Skeletal muscle satellite cell (primary cell): ENCODE data around the gene MYOM3.

Experiments used
- H3K27me3 ChIP-seq: 2 replicates; pipeline ENCODE4 v1.7.0; 2013; ENCODE audit warnings: low read length; ENCODE audit not compliant: control insufficient read depth, insufficient read depth
- H3K36me3 ChIP-seq: 2 replicates; pipeline ENCODE4 v1.7.0; 2013; ENCODE audit warnings: mild to moderate bottlenecking, control low read depth, low read length; ENCODE audit not compliant: insufficient read depth
- H3K4me1 ChIP-seq: 2 replicates; pipeline ENCODE4 v1.7.0; 2013; ENCODE audit warnings: low read length; ENCODE audit not compliant: control insufficient read depth, insufficient read depth
- H3K4me2 ChIP-seq: 2 replicates; pipeline ENCODE4 v1.7.0; 2013; ENCODE audit warnings: mild to moderate bottlenecking, low read length
- H3K4me3 ChIP-seq: 2 replicates; pipeline ENCODE4 v1.7.0; 2013; ENCODE audit warnings: low read length
- H3K9ac ChIP-seq: 2 replicates; pipeline ENCODE4 v1.7.0; 2013; ENCODE audit warnings: mild to moderate bottlenecking, low read depth, low read length, moderate library complexity
- H3K9me3 ChIP-seq: replicated peaks from 2 replicates; pipeline ENCODE4 v1.7.0; 2013; ENCODE audit warnings: mild to moderate bottlenecking, control low read depth, low read length

MYOM3 gene

DNA sequence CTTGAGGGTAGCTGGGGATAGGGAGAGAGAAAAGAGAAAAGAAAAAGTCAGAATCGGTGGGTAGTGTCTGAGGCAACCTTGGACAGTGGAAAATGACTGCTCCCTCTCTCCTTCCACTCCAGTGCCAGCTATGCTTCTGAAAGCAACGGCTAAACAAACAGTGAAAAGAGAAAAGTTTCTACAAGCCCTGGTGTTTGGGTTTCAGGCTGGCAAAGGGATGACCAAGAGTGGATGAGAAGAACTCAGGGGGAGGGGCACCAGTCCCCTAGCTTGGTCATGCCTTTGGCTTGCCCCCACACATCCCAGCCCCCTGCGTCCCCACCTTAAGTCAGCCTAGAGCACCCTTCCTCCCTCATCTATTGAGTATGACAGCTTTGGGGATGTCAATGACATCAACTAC is 22.4 kb upstream of the MYOM3 start:
- Histone ChIP-seq H3K9ac (no peak overlapping the region), H3K36me3 (no peaks in the 10 kb centered on the region), H3K4me3 (no peak overlapping the region), H3K9me3 (peaks cover 3% of the 10 kb centered on the region), H3K4me2 (no peak overlapping the region), H3K4me1 (no peaks in the 10 kb centered on the region), H3K27me3 (peaks cover 31% of the 10 kb centered on the region)

DNA sequence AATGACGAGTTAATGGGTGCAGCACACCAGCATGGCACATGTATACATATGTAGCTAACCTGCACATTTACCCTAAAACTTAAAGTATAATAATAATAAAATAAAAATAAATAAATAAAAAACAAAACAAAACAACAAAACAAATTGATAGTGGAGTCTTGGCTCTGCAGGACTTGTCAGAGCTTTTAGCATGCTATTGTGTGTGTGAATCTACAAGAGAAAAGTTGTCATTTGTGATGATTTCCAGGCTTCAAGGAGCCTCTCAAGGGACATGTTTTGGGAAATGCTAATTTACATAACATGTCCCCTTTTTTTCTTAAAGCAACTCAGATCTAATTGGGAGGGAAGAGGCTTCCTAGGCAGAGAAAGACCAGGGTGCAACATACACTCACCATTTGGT is 21.9 kb upstream of the MYOM3 start:
- Histone ChIP-seq H3K36me3 (no peaks in the 10 kb centered on the region), H3K4me1 (no peaks in the 10 kb centered on the region)

GRCh38 chr1:24130385-24130784 is 18.4 kb upstream of the MYOM3 start:
- no peak overlapping the region for H3K9ac ChIP-seq
- no peaks in the 10 kb centered on the region for H3K36me3 ChIP-seq
- H3K4me2 ChIP-seq = no peak overlapping the region
- H3K4me3 ChIP-seq = no peak overlapping the region
- peaks cover 23% of the 10 kb centered on the region for H3K27me3 ChIP-seq
- peaks cover 4% of the 10 kb centered on the region for H3K4me1 ChIP-seq
- H3K9me3 ChIP-seq = peaks cover 3% of the 10 kb centered on the region

More for the DNA sequence above, 21.9 kb upstream of the MYOM3 start:
- Histone ChIP-seq H3K27me3 (peaks cover 31% of the 10 kb centered on the region), H3K4me2 (no peak overlapping the region), H3K4me3 (no peak overlapping the region), H3K9ac (no peak overlapping the region), H3K9me3 (peaks cover 3% of the 10 kb centered on the region)

DNA sequence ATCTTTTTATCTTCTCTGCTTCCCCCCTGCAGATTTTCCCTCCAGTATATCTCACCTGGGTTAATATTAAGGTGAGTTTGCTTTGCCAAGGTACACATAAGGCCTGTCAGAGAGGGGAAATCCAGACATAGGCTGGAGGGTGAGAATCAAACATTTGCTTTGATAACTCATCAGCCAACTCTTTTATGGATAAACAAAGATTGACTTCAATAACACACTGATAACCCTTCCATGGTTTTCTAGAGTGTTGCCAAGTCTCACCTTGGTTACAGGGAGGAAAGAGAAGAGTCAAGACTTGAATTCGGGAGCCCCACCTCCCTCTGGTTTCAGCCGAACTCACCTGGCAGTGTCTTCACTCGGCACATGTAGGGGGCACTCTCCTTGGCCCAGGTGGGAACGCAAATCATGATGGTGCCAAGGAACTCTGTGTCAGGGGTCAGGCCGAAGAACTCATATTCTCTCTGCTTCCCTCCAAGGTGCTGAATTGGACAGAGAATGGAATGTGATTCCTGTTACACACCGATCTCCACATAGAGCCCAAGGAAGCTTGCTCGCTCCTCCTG is 15.9 kb upstream of the MYOM3 start:
- H3K4me1 ChIP-seq = peaks cover 4% of the 10 kb centered on the region
- H3K9me3 ChIP-seq = peaks cover 3% of the 10 kb centered on the region
- H3K27me3 ChIP-seq = peaks cover 9% of the 10 kb centered on the region
- no peak overlapping the region for H3K4me2 ChIP-seq
- H3K36me3 ChIP-seq = no peaks in the 10 kb centered on the region
- no peak overlapping the region for H3K9ac ChIP-seq
- no peak overlapping the region for H3K4me3 ChIP-seq

DNA sequence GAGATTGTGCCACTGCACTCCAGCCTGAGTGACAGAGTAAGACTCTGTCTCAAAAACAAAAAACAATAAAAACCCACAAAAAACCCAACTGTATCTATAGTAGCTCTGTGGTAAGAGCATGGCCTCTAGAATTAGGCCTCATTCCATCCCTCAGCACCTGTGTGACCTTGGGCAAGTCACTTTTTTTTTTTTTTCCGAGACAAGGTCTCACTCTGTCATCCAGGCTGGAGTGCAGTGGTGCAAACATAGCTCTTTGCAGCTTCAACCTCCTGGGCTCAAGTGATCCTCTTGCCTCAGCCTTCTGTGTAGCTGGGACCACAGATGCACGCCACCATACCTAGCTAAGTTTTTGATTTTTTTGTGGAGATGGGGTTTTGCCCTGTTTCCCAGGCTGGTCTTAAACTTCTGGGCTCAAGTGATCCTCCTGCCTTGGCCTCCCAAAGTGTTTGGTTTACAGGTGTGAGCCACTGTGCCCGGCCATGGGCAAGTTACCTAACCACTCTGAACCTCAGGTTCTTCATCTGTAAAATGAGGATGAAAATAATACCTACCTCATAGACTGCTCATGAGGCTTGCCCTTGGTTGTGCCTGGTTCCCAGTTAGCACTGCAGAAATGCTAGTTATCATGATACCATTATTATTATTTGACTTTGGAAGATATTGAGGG is 15.3 kb upstream of the MYOM3 start:
- H3K4me3 ChIP-seq = no peak overlapping the region
- peaks cover 9% of the 10 kb centered on the region for H3K27me3 ChIP-seq
- H3K4me1 ChIP-seq = peaks cover 4% of the 10 kb centered on the region
- H3K9ac ChIP-seq = no peak overlapping the region
- no peak overlapping the region for H3K4me2 ChIP-seq
- H3K36me3 ChIP-seq = no peaks in the 10 kb centered on the region
- H3K9me3 ChIP-seq = peaks cover 3% of the 10 kb centered on the region

- Histone ChIP-seq H3K4me3 (no peak overlapping the region), H3K36me3 (no peaks in the 10 kb centered on the region), H3K4me1 (peaks cover 4% of the 10 kb centered on the region), H3K9ac (no peak overlapping the region), H3K9me3 (peaks cover 3% of the 10 kb centered on the region), H3K4me2 (no peak overlapping the region), H3K27me3 (peaks cover 9% of the 10 kb centered on the region)
Observed at GRCh38 chr1:24126672-24127023, 14.7 kb upstream of the MYOM3 start.

GRCh38 chr1:24126018-24126671 is 14.2 kb upstream of the MYOM3 start:
- H3K4me2 ChIP-seq = no peak overlapping the region
- H3K36me3 ChIP-seq = no peaks in the 10 kb centered on the region
- peaks cover 14% of the 10 kb centered on the region for H3K27me3 ChIP-seq
- peaks cover 3% of the 10 kb centered on the region for H3K9me3 ChIP-seq
- peaks cover 4% of the 10 kb centered on the region for H3K4me1 ChIP-seq
- no peak overlapping the region for H3K9ac ChIP-seq
- H3K4me3 ChIP-seq = no peak overlapping the region

DNA sequence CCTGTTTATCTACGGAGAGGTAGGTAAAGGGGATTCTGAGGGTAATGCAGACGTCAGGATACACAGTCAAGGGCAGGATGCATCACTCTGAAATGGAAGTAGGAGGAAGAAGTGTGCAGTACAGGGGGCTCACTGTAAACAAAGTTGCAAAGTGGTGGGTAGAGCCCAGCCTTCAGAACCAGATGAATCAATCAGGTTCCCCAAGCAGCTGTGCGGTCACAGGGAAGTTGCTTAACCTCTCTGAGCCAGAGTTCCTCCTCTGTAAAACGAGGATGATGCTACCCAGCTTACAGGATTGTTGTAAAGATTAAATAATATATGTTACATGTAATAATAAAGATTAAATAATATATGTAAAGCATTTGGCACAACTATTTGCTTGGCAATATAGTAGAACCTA is 13.5 kb upstream of the MYOM3 start:
- Histone ChIP-seq H3K36me3 (no peaks in the 10 kb centered on the region), H3K4me1 (peaks cover 4% of the 10 kb centered on the region), H3K9me3 (peaks cover 3% of the 10 kb centered on the region), H3K9ac (no peak overlapping the region), H3K4me2 (no peak overlapping the region), H3K27me3 (peaks cover 21% of the 10 kb centered on the region), H3K4me3 (no peak overlapping the region)

DNA sequence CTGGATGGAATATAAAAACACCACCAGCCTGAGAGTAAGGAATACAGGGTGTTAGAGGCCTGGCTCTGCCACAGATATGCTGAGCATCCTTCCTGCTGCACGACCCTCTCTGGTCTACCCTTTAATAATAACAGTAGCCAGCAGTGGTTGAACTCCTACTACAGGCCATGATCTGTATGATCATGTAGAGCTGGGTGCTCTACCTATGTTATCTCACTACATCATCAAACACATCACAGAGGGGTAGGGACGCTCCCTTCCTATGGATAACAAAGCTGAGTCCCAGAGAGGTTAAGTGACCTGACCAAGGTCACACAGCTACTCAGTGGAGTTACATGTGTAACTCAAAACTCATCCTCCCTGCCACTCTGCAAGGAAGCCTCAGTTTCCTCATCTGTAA is 13.0 kb upstream of the MYOM3 start:
- Histone ChIP-seq H3K4me2 (no peak overlapping the region), H3K27me3 (peaks cover 26% of the 10 kb centered on the region), H3K4me1 (peaks cover 4% of the 10 kb centered on the region), H3K4me3 (no peak overlapping the region), H3K9me3 (no peaks in the 10 kb centered on the region), H3K9ac (no peak overlapping the region), H3K36me3 (no peaks in the 10 kb centered on the region)

- Histone ChIP-seq H3K4me1 (peaks cover 4% of the 10 kb centered on the region), H3K4me2 (no peak overlapping the region), H3K4me3 (no peak overlapping the region), H3K9ac (no peak overlapping the region), H3K27me3 (peaks cover 32% of the 10 kb centered on the region), H3K36me3 (no peaks in the 10 kb centered on the region), H3K9me3 (no peaks in the 10 kb centered on the region)
Observed at GRCh38 chr1:24123611-24124010, 11.7 kb upstream of the MYOM3 start.

DNA sequence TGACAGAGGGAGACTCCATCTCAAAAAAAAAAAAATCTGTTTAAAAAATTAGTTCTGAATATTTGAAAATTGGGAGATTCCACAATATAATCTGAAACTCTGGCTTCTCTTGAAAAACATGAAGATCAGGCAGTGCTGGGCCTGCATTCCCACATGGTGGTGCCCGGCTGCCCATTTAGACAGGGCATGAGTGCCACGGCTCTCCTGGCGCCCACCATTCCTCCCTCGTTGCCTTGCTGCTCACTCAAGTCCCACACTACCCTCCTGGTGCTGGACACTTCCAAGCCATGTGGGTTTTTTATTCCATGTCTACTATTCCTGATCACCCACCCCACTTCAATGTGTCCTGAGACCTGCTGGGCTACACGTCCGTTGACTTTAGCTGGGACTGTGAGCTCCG is 10.8 kb upstream of the MYOM3 start:
- H3K36me3 ChIP-seq = no peaks in the 10 kb centered on the region
- H3K27me3 ChIP-seq = peaks cover 28% of the 10 kb centered on the region
- no peak overlapping the region for H3K4me3 ChIP-seq
- H3K4me1 ChIP-seq = peaks cover 4% of the 10 kb centered on the region
- H3K4me2 ChIP-seq = no peak overlapping the region
- no peaks in the 10 kb centered on the region for H3K9me3 ChIP-seq
- no peak overlapping the region for H3K9ac ChIP-seq

GRCh38 chr1:24121406-24121805 is 9.5 kb upstream of the MYOM3 start:
- H3K9me3 ChIP-seq = no peaks in the 10 kb centered on the region
- H3K4me3 ChIP-seq = no peak overlapping the region
- no peak overlapping the region for H3K4me2 ChIP-seq
- no peaks in the 10 kb centered on the region for H3K36me3 ChIP-seq
- peaks cover 37% of the 10 kb centered on the region for H3K27me3 ChIP-seq
- H3K9ac ChIP-seq = no peak overlapping the region
- peaks cover 1% of the 10 kb centered on the region for H3K4me1 ChIP-seq
